Aorta (tissue), 5 donors: ENCODE data around the gene NUDT4. TPM values are rescaled to one million over a fixed set of nuclear protein-coding genes. Genes with fewer than 3 reads are reported as not detected.

Experiments used
- ATAC-seq: fragments of 200-7000 bp; cut with Tn5 transposase; one replicate; pipeline ENCODE4 v1.9.1; 2022; ENCODE audit warnings: moderate library complexity; ENCODE audit not compliant: low FRiP score
- DNase-seq, 2 donors: peaks; one replicate each; pipeline ENCODE4 v3.0.0-alpha.2; 2020
- H3K27ac ChIP-seq, 2 donors: one replicate each; pipeline ENCODE4 v1.5.1; 2013; ENCODE audit warnings: low read length in 2 of 2, mild to moderate bottlenecking in 2 of 2, moderate library complexity in 2 of 2, control low read depth in 1 of 2, inconsistent platforms in 1 of 2, low read depth in 1 of 2
- H3K27me3 ChIP-seq, 2 donors: one replicate each; pipeline ENCODE4 v1.6.1; 2013; ENCODE audit warnings: control low read depth in 1 of 2, low read length in 1 of 2, mild to moderate bottlenecking in 1 of 2, moderate library complexity in 1 of 2; ENCODE audit not compliant: insufficient read depth in 2 of 2, control insufficient read depth in 1 of 2
- H3K36me3 ChIP-seq, 2 donors: one replicate each; pipeline ENCODE4 v1.6.1; 2013; ENCODE audit warnings: control low read depth in 1 of 2, low read length in 1 of 2, mild to moderate bottlenecking in 1 of 2; ENCODE audit not compliant: insufficient read depth in 2 of 2, control insufficient read depth in 1 of 2
- H3K4me1 ChIP-seq, 2 donors: one replicate each; pipeline ENCODE4 v1.6.1; 2013; ENCODE audit warnings: low read length in 2 of 2, control low read depth in 1 of 2, mild to moderate bottlenecking in 1 of 2, moderate library complexity in 1 of 2; ENCODE audit not compliant: insufficient read depth in 2 of 2, control insufficient read depth in 1 of 2
- H3K4me3 ChIP-seq, 2 donors: one replicate each; pipeline ENCODE4 v1.5.1; 2013; ENCODE audit warnings: low read length in 2 of 2, control low read depth in 1 of 2, mild to moderate bottlenecking in 1 of 2
- H3K9me3 ChIP-seq: one replicate; pipeline ENCODE4 v1.6.1; 2013; ENCODE audit warnings: mild to moderate bottlenecking, low read length; ENCODE audit not compliant: control insufficient read depth
- WGBS, 2 donors: extraction: QIAGEN DNeasy Blood & Tissue Kit; methylation state at CpG; one replicate each; pipeline ENCODE4 v1.1.7; 2013; 5-methylcytosine and 5-hydroxymethylcytosine counted together
- intact Hi-C, 2 donors: fragments of 100-400 bp; cut with DNase I; formaldehyde crosslinking; loops; one replicate each; pipeline versions ENCODE4 v1.14.2 to v1.15.0; 2022
- polyA plus RNA-seq, 2 donors: library from polyadenylated mRNA; stranded (reverse); fragments of 200-250 nt; gene quantifications; one replicate each; pipeline ENCODE4 v1.2.3, GENCODE V29; 2013
- total RNA-seq, 2 donors: library from RNA; stranded (reverse); fragmentation: NEBNext Ultra II Directional; extraction: Animal tissue kit (Norgen Biotek cat#: 25700); gene quantifications; one replicate each; pipeline ENCODE4 v1.2.1, GENCODE V29; 2021
- donor health status: healthy with polysubstance abuse.
- donor health status: Bipolar disorder and iron deficiency.
- donor health status: DM: no; HTN: no; CAD: no.
- donor health status: DM: no; HTN: no; CAD: no.
- donor health status: DM: yes; HTN: yes; CAD: no.

The NUDT4 gene
- total and polyA plus RNA-seq, 4 donors: 47.3 to 101 (median 65.6) TPM

- Histone ChIP-seq H3K4me1 (no peaks in the 10 kb centered on the region), H3K27me3 (no peaks in the 10 kb centered on the region), H3K27ac (no peak overlapping the region), H3K4me3 (no peak overlapping the region), H3K9me3 (no peaks in the 10 kb centered on the region), H3K36me3 (no peaks in the 10 kb centered on the region)
- intact Hi-C loops: no loop called here
- WGBS, 2 donors: 82 to 86% methylated on average over 8 of the region's 8 CpGs
- DNase-seq (no peak), ATAC-seq (no peak)
Observed at GRCh38 chr12:93347054-93347785, 30.5 kb upstream of the NUDT4 start.

GRCh38 chr12:93348575-93349435, 28.9 kb upstream of the NUDT4 start:
- peak in 1 of 2 donors; percentile 58 for DNase-seq
- Histone ChIP-seq H3K36me3 (no peaks in the 10 kb centered on the region), H3K4me3 (no peak overlapping the region), H3K4me1 (no peaks in the 10 kb centered on the region), H3K27me3 (no peaks in the 10 kb centered on the region), H3K27ac (peak overlapping the region in 1 of 2 donors; percentile 63), H3K9me3 (no peaks in the 10 kb centered on the region)
- intact Hi-C loops: no loop called here
- peak; percentile 58 for ATAC-seq
- 4 to 10% methylated on average over 10 of the region's 10 CpGs for WGBS, 2 donors

GRCh38 chr12:93351726-93352125, 26.0 kb upstream of the NUDT4 start:
- 98 to 100% methylated on average over 1 of the region's 1 CpG for WGBS, 2 donors
- DNase-seq (no peak), ATAC-seq (no peak)
- Histone ChIP-seq H3K27me3 (no peaks in the 10 kb centered on the region), H3K4me3 (no peak overlapping the region), H3K4me1 (no peaks in the 10 kb centered on the region), H3K9me3 (no peaks in the 10 kb centered on the region), H3K27ac (no peak overlapping the region), H3K36me3 (no peaks in the 10 kb centered on the region)
- intact Hi-C loops: no loop called here

DNA sequence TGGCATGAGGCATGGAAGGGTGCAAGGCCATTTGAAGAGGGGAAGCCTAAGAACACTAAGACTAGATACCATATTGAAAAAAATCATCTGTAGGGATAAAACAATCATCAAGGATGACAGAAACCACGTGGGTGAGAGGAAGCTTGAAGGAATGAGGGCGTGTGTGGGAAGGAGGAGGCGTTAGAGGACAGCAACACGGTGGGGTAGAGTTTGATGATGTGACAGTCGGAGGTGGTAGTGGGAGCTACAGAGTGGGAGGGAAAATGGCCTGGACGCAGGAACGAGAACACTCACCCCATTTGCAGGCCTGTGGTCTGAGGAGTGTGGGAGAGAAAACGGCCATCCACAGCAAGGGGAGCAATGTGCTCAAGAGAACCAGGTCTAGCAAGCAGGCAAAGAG, 25.4 kb upstream of the NUDT4 start:
- intact Hi-C loops: no loop called here
- Histone ChIP-seq H3K9me3 (no peaks in the 10 kb centered on the region), H3K27ac (no peak overlapping the region), H3K27me3 (no peaks in the 10 kb centered on the region), H3K4me1 (no peaks in the 10 kb centered on the region), H3K4me3 (no peak overlapping the region), H3K36me3 (no peaks in the 10 kb centered on the region)
- WGBS, 2 donors: 83% methylated on average over 8 of the region's 8 CpGs
- DNase-seq (no peak), ATAC-seq (no peak)

DNA sequence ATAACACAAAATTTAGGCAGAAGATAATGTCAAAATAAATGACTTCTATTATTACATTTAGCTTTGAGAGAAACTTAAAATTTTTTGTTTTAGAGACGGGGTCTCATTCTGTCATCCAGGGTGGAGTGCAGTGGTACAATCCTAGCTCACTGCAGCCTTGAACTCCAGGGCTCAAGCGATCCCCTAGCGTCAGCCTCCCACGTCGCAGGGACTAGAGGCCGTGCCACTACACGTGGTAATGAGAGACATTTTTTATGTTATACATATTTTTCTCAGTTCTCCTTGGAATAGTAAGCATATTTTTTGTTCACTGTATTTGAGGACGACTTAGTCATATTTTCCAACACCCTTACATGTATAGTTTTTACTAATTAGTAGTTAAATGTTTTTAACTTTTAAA, 21.5 kb upstream of the NUDT4 start:
- Histone ChIP-seq H3K9me3 (no peaks in the 10 kb centered on the region), H3K27me3 (no peaks in the 10 kb centered on the region), H3K4me3 (no peak overlapping the region), H3K36me3 (no peaks in the 10 kb centered on the region), H3K27ac (no peak overlapping the region), H3K4me1 (no peaks in the 10 kb centered on the region)
- WGBS, 2 donors: 71 to 79% methylated on average over 8 of the region's 8 CpGs
- no peak for DNase-seq
- no peak for ATAC-seq
- intact Hi-C loops: no loop called here

DNA sequence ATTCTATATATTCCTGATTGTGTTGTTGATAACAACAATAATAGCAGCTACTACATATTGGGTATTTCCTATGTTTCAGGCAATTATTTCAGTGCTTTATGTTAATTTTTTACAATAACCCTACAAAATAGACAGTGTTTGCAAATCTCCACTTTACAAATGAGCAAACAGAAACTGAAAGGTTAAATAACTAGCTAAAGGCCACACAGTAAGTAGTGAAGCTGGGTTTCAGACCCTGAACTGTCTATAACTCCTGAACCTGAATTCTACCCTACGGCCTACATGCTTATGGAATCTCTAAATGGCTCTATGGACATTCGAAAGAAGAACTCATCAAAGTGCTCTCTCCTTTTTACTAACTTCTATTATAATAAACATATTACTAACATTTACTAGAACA, 19.7 kb upstream of the NUDT4 start:
- no peaks in the 10 kb centered on the region for H3K4me1 ChIP-seq
- H3K27ac ChIP-seq: no peak overlapping the region
- intact Hi-C loops: no loop called here
- H3K4me3 ChIP-seq: no peak overlapping the region
- DNase-seq (no peak), ATAC-seq (no peak)
- 98 to 100% methylated on average over 2 of the region's 2 CpGs for WGBS, 2 donors
- H3K36me3 ChIP-seq: no peaks in the 10 kb centered on the region
- H3K9me3 ChIP-seq: no peaks in the 10 kb centered on the region
- no peaks in the 10 kb centered on the region for H3K27me3 ChIP-seq

DNA sequence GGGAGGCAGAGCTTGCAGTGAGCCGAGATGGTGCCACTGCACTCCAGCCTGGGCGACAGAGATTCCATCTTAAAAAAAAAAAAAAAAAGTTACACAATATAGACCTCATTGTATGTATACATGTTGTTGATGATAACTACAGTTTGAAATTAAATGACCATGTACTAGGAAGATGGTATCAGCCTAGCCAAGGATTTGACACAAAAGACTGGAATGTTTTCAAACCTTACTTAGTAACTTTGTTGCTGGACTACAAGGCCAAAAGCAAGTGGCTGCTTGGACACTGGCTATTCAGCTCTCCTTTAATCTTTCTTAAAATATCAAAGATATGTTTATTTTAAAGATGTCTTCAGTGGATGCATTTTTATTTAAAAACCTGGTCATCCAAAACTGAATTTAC, 18.9 kb upstream of the NUDT4 start:
- intact Hi-C loops: no loop called here
- peaks cover 0 to under 1% of the 10 kb centered on the region in 2 donors for H3K4me1 ChIP-seq
- DNase-seq (no peak), ATAC-seq (no peak)
- no peaks in the 10 kb centered on the region for H3K27me3 ChIP-seq
- no peaks in the 10 kb centered on the region for H3K36me3 ChIP-seq
- no peaks in the 10 kb centered on the region for H3K9me3 ChIP-seq
- no peak overlapping the region for H3K27ac ChIP-seq
- WGBS, 2 donors: 95% methylated on average over 2 of the region's 2 CpGs
- H3K4me3 ChIP-seq: no peak overlapping the region

DNA sequence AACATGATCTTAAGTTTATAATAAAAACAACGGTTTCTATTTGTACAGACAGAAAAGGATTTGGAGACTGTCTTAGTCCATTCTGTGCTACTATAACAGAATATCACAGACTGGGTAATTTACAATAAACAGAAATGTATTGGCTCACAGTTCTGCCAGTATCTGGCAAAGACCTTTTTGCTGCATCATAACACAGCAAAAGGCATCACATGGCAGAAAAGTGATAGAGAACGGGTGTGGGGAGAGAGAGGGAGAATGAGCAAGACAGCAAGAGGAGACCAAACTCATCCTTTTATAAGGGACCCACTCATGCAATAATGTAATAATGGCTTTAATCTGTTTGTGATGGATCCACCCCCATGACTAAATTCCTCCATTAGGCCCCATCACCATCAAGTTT, 17.0 kb upstream of the NUDT4 start:
- H3K36me3 ChIP-seq: no peaks in the 10 kb centered on the region
- H3K4me3 ChIP-seq: no peak overlapping the region
- intact Hi-C loops: no loop called here
- peak overlapping the region in 1 of 2 donors; percentile 57 for H3K27ac ChIP-seq
- no peaks in the 10 kb centered on the region for H3K27me3 ChIP-seq
- no peaks in the 10 kb centered on the region for H3K9me3 ChIP-seq
- no peak for DNase-seq
- ATAC-seq: no peak
- H3K4me1 ChIP-seq: peaks cover 0 to 3% of the 10 kb centered on the region in 2 donors
- 24 to 25% methylated on average over 2 of the region's 2 CpGs for WGBS, 2 donors
